Activated T-helper 2 cell treated with anti-CD3 and anti-CD28 coated beads, Interferon-gamma antibody, Interleukin-2, Interleukin-4, amounts not matched to agents 10 μg/mL and 5 μg/mL and 100 μg/mL, durations not matched to agents 14 hours and 24 hours and 36 hours (primary cell): Measurements from ENCODE around the gene VANGL2. TPM values are rescaled to one million over a fixed set of nuclear protein-coding genes. Genes with fewer than 3 reads are reported as not detected.

Experiments
- DNase-seq: peaks from one replicate; pipeline ENCODE4 v3.0.0; 2021; ENCODE audit warnings: low spot score
- H3K27ac Mint-ChIP-seq: one replicate; pipeline ENCODE4 v1.8.0; 2021; ENCODE audit warnings: mixed read lengths
- H3K27me3 Mint-ChIP-seq: one replicate; pipeline ENCODE4 v1.8.0; 2021; ENCODE audit warnings: low read depth, mixed read lengths
- H3K36me3 Mint-ChIP-seq: one replicate; pipeline ENCODE4 v1.8.0; 2021; ENCODE audit warnings: low read depth, mixed read lengths
- H3K4me1 Mint-ChIP-seq: one replicate; pipeline ENCODE4 v1.8.0; 2021; ENCODE audit warnings: low read depth, mixed read lengths
- H3K4me3 Mint-ChIP-seq: one replicate; pipeline ENCODE4 v1.8.0; 2021; ENCODE audit warnings: low read depth, mild to moderate bottlenecking, moderate library complexity, mixed read lengths
- H3K9me3 Mint-ChIP-seq: one replicate; pipeline ENCODE4 v1.8.0; 2021; ENCODE audit warnings: mixed read lengths
- intact Hi-C: fragments of 100-400 bp; cut with micrococcal nuclease; formaldehyde crosslinking; loops from one replicate; pipeline ENCODE4 v1.15.1; 2023
- total RNA-seq: library from RNA; stranded (reverse); gene quantifications from 2 replicates; pipeline ENCODE4 v1.2.3, GENCODE V29; 2022

Gene VANGL2
- total RNA-seq, 1 donor from 2014 or later = not detected

GRCh38 chr1:160428655-160429054 is 28.3 kb downstream of the VANGL2 start:
- H3K36me3 Mint-ChIP-seq = peaks cover 7% of the 10 kb centered on the region
- intact Hi-C loops = loop anchor here (1.0 to 2.0 kb wide), 3 partner anchors 92 to 179 kb away; no protein-coding TSS in a partner anchor
- peaks cover 8% of the 10 kb centered on the region for H3K9me3 Mint-ChIP-seq
- no peak for DNase-seq
- peak overlapping the region; percentile 73 for H3K27ac Mint-ChIP-seq
- no peaks in the 10 kb centered on the region for H3K27me3 Mint-ChIP-seq
- H3K4me3 Mint-ChIP-seq = no peak overlapping the region
- peaks cover 46% of the 10 kb centered on the region for H3K4me1 Mint-ChIP-seq

GRCh38 chr1:160429125-160429561 is 28.8 kb downstream of the VANGL2 start:
- no peak overlapping the region for H3K4me3 Mint-ChIP-seq
- intact Hi-C loops = loop anchor here (1.0 to 2.0 kb wide), 3 partner anchors 92 to 178 kb away; no protein-coding TSS in a partner anchor
- peaks cover 12% of the 10 kb centered on the region for H3K36me3 Mint-ChIP-seq
- peak overlapping the region; percentile 73 for H3K27ac Mint-ChIP-seq
- no peaks in the 10 kb centered on the region for H3K27me3 Mint-ChIP-seq
- peaks cover 46% of the 10 kb centered on the region for H3K4me1 Mint-ChIP-seq
- peaks cover 13% of the 10 kb centered on the region for H3K9me3 Mint-ChIP-seq
- no peak for DNase-seq

GRCh38 chr1:160429702-160430535 is 29.6 kb downstream of the VANGL2 start:
- H3K36me3 Mint-ChIP-seq = peaks cover 18% of the 10 kb centered on the region
- H3K27ac Mint-ChIP-seq = peak overlapping the region; percentile 73
- H3K9me3 Mint-ChIP-seq = peaks cover 20% of the 10 kb centered on the region

GRCh38 chr1:160431006-160431405 is 30.6 kb downstream of the VANGL2 start:
- peaks cover 22% of the 10 kb centered on the region for H3K9me3 Mint-ChIP-seq
- H3K27me3 Mint-ChIP-seq = no peaks in the 10 kb centered on the region
- H3K4me3 Mint-ChIP-seq = no peak overlapping the region
- intact Hi-C loops = no loop called here
- DNase-seq = no peak
- no peak overlapping the region for H3K27ac Mint-ChIP-seq
- peaks cover 19% of the 10 kb centered on the region for H3K36me3 Mint-ChIP-seq
- H3K4me1 Mint-ChIP-seq = peaks cover 46% of the 10 kb centered on the region

More at GRCh38 chr1:160429702-160430535, 29.6 kb downstream of the VANGL2 start:
- peaks cover 46% of the 10 kb centered on the region for H3K4me1 Mint-ChIP-seq
- DNase-seq = no peak
- intact Hi-C loops = loop anchor here (1.0 to 2.0 kb wide), 3 partner anchors 91 to 177 kb away; no protein-coding TSS in a partner anchor
- H3K4me3 Mint-ChIP-seq = peak overlapping the region; percentile 26
- H3K27me3 Mint-ChIP-seq = no peaks in the 10 kb centered on the region

GRCh38 chr1:160431571-160431970 is 31.2 kb downstream of the VANGL2 start:
- H3K4me3 Mint-ChIP-seq = no peak overlapping the region
- no peaks in the 10 kb centered on the region for H3K27me3 Mint-ChIP-seq
- intact Hi-C loops = no loop called here
- peaks cover 46% of the 10 kb centered on the region for H3K4me1 Mint-ChIP-seq
- H3K36me3 Mint-ChIP-seq = peaks cover 19% of the 10 kb centered on the region
- H3K27ac Mint-ChIP-seq = peak overlapping the region; percentile 55
- peaks cover 22% of the 10 kb centered on the region for H3K9me3 Mint-ChIP-seq
- no peak for DNase-seq

- peak overlapping the region; percentile 54 for H3K27ac Mint-ChIP-seq
- H3K9me3 Mint-ChIP-seq = peaks cover 22% of the 10 kb centered on the region
- H3K36me3 Mint-ChIP-seq = peaks cover 19% of the 10 kb centered on the region
- peaks cover 51% of the 10 kb centered on the region for H3K4me1 Mint-ChIP-seq
- H3K27me3 Mint-ChIP-seq = no peaks in the 10 kb centered on the region
- intact Hi-C loops = loop anchor here (2.0 kb wide), 1 partner anchor 28 kb away; no protein-coding TSS in a partner anchor
- H3K4me3 Mint-ChIP-seq = no peak overlapping the region
- DNase-seq = no peak
Observed at GRCh38 chr1:160432371-160432786, 32.0 kb downstream of the VANGL2 start.

GRCh38 chr1:160436966-160437365 is 36.6 kb downstream of the VANGL2 start:
- H3K27ac Mint-ChIP-seq = no peak overlapping the region
- H3K9me3 Mint-ChIP-seq = peaks cover 22% of the 10 kb centered on the region
- no peak for DNase-seq
- intact Hi-C loops = no loop called here
- H3K36me3 Mint-ChIP-seq = peaks cover 19% of the 10 kb centered on the region
- H3K4me3 Mint-ChIP-seq = no peak overlapping the region
- no peaks in the 10 kb centered on the region for H3K27me3 Mint-ChIP-seq
- peaks cover 34% of the 10 kb centered on the region for H3K4me1 Mint-ChIP-seq

- no peaks in the 10 kb centered on the region for H3K27me3 Mint-ChIP-seq
- peak overlapping the region; percentile 73 for H3K27ac Mint-ChIP-seq
- intact Hi-C loops = loop anchor here (1.0 to 2.0 kb wide), 4 partner anchors 10 to 83 kb away; no protein-coding TSS in a partner anchor
- peak overlapping the region; percentile 43 for H3K4me3 Mint-ChIP-seq
- H3K36me3 Mint-ChIP-seq = peaks cover 19% of the 10 kb centered on the region
- DNase-seq = peak; percentile 22
- H3K4me1 Mint-ChIP-seq = peaks cover 28% of the 10 kb centered on the region
- peaks cover 22% of the 10 kb centered on the region for H3K9me3 Mint-ChIP-seq
Observed at GRCh38 chr1:160437432-160438316, 37.3 kb downstream of the VANGL2 start.

GRCh38 chr1:160438317-160438918 is 38.1 kb downstream of the VANGL2 start:
- Mint-ChIP-seq H3K4me3 (peak overlapping the region; percentile 43), H3K36me3 (peaks cover 14% of the 10 kb centered on the region), H3K4me1 (peaks cover 27% of the 10 kb centered on the region), H3K27ac (peak overlapping the region; percentile 73), H3K27me3 (no peaks in the 10 kb centered on the region), H3K9me3 (peaks cover 17% of the 10 kb centered on the region)
- DNase-seq = no peak
- intact Hi-C loops = loop anchor here (1.0 to 2.0 kb wide), 4 partner anchors 9 to 82 kb away; no protein-coding TSS in a partner anchor

- H3K27ac Mint-ChIP-seq = no peak overlapping the region
- intact Hi-C loops = loop anchor here (1.0 to 2.0 kb wide), 4 partner anchors 8 to 82 kb away; no protein-coding TSS in a partner anchor
- peaks cover 9% of the 10 kb centered on the region for H3K36me3 Mint-ChIP-seq
- DNase-seq = no peak
- H3K4me3 Mint-ChIP-seq = no peak overlapping the region
- no peaks in the 10 kb centered on the region for H3K27me3 Mint-ChIP-seq
- peaks cover 12% of the 10 kb centered on the region for H3K9me3 Mint-ChIP-seq
- H3K4me1 Mint-ChIP-seq = peaks cover 30% of the 10 kb centered on the region
Observed at GRCh38 chr1:160438935-160439334, 38.6 kb downstream of the VANGL2 start.

- H3K27me3 Mint-ChIP-seq = no peaks in the 10 kb centered on the region
- H3K4me1 Mint-ChIP-seq = peaks cover 34% of the 10 kb centered on the region
- H3K27ac Mint-ChIP-seq = no peak overlapping the region
- DNase-seq = no peak
- peaks cover 4% of the 10 kb centered on the region for H3K36me3 Mint-ChIP-seq
- H3K9me3 Mint-ChIP-seq = peaks cover 4% of the 10 kb centered on the region
- H3K4me3 Mint-ChIP-seq = no peak overlapping the region
- intact Hi-C loops = loop anchor here (2.0 kb wide), 3 partner anchors 15 to 81 kb away; no protein-coding TSS in a partner anchor
Observed at GRCh38 chr1:160439718-160440117, 39.4 kb downstream of the VANGL2 start.
